ENCODE results near the gene RUNX1. TPM values are rescaled to one million over a fixed set of nuclear protein-coding genes. Genes with fewer than 3 reads are reported as not detected.

RUNX1 gene
- total and polyA plus RNA-seq, 2 of the 13 experiments (the other 11 are each of a cell fraction or from before 2014, with no cell fraction given): 5.4 to 6.4 TPM

GRCh38 chr21:35023396-35024070, 25.6 kb downstream of the RUNX1 start (continued):
- TF ChIP-seq ZNF687 (CRISPR knock-in tag; IDR thresholded peaks at IDR 0.05) (peak; percentile 81), FOXP1 (IDR thresholded peaks at IDR 0.05) (no peak), FOXP1 (CRISPR knock-in tag; IDR thresholded peaks at IDR 0.05) (peak; percentile 49; the same call in 1 of the 2 replicates), ARID5B (CRISPR knock-in tag; IDR thresholded peaks at IDR 0.05) (peak; percentile 74), ZNF12 (CRISPR knock-in tag; IDR thresholded peaks at IDR 0.05) (no peak), SAP130 (CRISPR knock-in tag; IDR thresholded peaks at IDR 0.05; ENCODE audit: low read depth) (peak; percentile 55; the same call in 1 of the 2 replicates), HBP1 (CRISPR knock-in tag; IDR thresholded peaks at IDR 0.05; ENCODE audit: low read depth) (peak; percentile 79; the same call in 1 of the 2 replicates), ZNF691 (CRISPR knock-in tag; IDR thresholded peaks at IDR 0.05; ENCODE audit: borderline replicate concordance, low read depth) (peak; percentile 53; the same call in 1 of the 2 replicates), ASH2L (IDR thresholded peaks at IDR 0.05; ENCODE audit: insufficient read length, low read depth, low read length) (peak; percentile 35), CTCF (CRISPR knock-in tag; IDR thresholded peaks at IDR 0.05) (peak; percentile 34; the same call in 1 of the 2 replicates), ZZZ3 (CRISPR knock-in tag; IDR thresholded peaks at IDR 0.05; ENCODE audit: borderline replicate concordance) (no peak), ZBTB42 (CRISPR knock-in tag; IDR thresholded peaks at IDR 0.05) (peak; percentile 97), RARA (CRISPR knock-in tag; IDR thresholded peaks at IDR 0.05) (peak; percentile 79), POGZ (CRISPR knock-in tag; IDR thresholded peaks at IDR 0.05) (peak; percentile 75; the same call in 1 of the 2 replicates), ZNF329 (CRISPR knock-in tag; IDR thresholded peaks at IDR 0.05; ENCODE audit: low read depth) (no peak), MIER2 (CRISPR knock-in tag; IDR thresholded peaks at IDR 0.05) (peak; percentile 72; the same call in 1 of the 2 replicates), PITX1 (CRISPR knock-in tag; IDR thresholded peaks at IDR 0.05) (peak; percentile 70; the same call in 1 of the 2 replicates)

Data from HepG2 (cell line).